ENCODE data around the gene MS4A8.

- TF ChIP-seq ESRRA (IDR thresholded peaks at IDR 0.05; ENCODE audit: low read length) (no peak), BRCA1 (IDR thresholded peaks at IDR 0.05; ENCODE audit: low read depth, low read length) (no peak), POLR2AphosphoS2 (IDR thresholded peaks at IDR 0.05; ENCODE audit: low read depth, low read length) (no peak), MXI1 (IDR thresholded peaks at IDR 0.05; ENCODE audit: low read depth, low read length) (no peak), TCF7 (IDR thresholded peaks at IDR 0.05; ENCODE audit: borderline replicate concordance) (no peak), POLR2A (IDR thresholded peaks at IDR 0.05; ENCODE audit: low read depth, low read length) (no peak)
- TF ChIP-seq, protein P1, sequence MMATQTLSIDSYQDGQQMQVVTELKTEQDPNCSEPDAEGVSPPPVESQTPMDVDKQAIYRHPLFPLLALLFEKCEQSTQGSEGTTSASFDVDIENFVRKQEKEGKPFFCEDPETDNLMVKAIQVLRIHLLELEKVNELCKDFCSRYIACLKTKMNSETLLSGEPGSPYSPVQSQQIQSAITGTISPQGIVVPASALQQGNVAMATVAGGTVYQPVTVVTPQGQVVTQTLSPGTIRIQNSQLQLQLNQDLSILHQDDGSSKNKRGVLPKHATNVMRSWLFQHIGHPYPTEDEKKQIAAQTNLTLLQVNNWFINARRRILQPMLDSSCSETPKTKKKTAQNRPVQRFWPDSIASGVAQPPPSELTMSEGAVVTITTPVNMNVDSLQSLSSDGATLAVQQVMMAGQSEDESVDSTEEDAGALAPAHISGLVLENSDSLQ (IDR thresholded peaks at IDR 0.05): no peak
- TF ChIP-seq, protein P2, sequence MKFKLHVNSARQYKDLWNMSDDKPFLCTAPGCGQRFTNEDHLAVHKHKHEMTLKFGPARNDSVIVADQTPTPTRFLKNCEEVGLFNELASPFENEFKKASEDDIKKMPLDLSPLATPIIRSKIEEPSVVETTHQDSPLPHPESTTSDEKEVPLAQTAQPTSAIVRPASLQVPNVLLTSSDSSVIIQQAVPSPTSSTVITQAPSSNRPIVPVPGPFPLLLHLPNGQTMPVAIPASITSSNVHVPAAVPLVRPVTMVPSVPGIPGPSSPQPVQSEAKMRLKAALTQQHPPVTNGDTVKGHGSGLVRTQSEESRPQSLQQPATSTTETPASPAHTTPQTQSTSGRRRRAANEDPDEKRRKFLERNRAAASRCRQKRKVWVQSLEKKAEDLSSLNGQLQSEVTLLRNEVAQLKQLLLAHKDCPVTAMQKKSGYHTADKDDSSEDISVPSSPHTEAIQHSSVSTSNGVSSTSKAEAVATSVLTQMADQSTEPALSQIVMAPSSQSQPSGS (IDR thresholded peaks at IDR 0.05; ENCODE audit: low read length): no peak
- TF ChIP-seq, protein P3, sequence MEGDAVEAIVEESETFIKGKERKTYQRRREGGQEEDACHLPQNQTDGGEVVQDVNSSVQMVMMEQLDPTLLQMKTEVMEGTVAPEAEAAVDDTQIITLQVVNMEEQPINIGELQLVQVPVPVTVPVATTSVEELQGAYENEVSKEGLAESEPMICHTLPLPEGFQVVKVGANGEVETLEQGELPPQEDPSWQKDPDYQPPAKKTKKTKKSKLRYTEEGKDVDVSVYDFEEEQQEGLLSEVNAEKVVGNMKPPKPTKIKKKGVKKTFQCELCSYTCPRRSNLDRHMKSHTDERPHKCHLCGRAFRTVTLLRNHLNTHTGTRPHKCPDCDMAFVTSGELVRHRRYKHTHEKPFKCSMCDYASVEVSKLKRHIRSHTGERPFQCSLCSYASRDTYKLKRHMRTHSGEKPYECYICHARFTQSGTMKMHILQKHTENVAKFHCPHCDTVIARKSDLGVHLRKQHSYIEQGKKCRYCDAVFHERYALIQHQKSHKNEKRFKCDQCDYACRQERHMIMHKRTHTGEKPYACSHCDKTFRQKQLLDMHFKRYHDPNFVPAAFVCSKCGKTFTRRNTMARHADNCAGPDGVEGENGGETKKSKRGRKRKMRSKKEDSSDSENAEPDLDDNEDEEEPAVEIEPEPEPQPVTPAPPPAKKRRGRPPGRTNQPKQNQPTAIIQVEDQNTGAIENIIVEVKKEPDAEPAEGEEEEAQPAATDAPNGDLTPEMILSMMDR (IDR thresholded peaks at IDR 0.05 in 2 of 3, conservative IDR thresholded peaks at IDR 0.05 in 1 of 3; ENCODE audit: control insufficient read depth in 2 of 3, extremely low read depth in 1 of 3, insufficient read depth in 1 of 3, low read depth in 3 of 3, low read length in 3 of 3): no peak
These were observed 18.8 kb upstream of the MS4A8 start for GRCh38 chr11:60680455-60681119.

All from GM12878 (cell line).